Stimulated activated CD4-positive, alpha-beta T cell treated with anti-CD3 and anti-CD28 coated beads, Interleukin-15, amount 100 ng/mL, for 24 hours (primary cell): ENCODE results near the gene PIM3.
"Not testable (repeated sequence)": the region's sequence is repeated elsewhere in the genome, so short reads cannot be mapped to it uniquely, and the experiment has no call there.

ENCODE experiments used
- DNase-seq: peaks from one replicate; pipeline ENCODE4 v3.0.0-alpha.2; 2020

Gene PIM3

GRCh38 chr22:49968831-49969661 lies 8.5 kb downstream of the PIM3 start:
- DNase-seq = no peak

GRCh38 chr22:49969751-49970527 lies 9.4 kb downstream of the PIM3 start:
- DNase-seq = no peak

GRCh38 chr22:49970528-49971231 lies 10.1 kb downstream of the PIM3 start:
- peak; percentile 99 for DNase-seq

GRCh38 chr22:49971232-49972162 lies 10.9 kb downstream of the PIM3 start:
- peak; percentile 91 for DNase-seq

- peak; percentile 48 for DNase-seq
These were observed 11.8 kb downstream of the PIM3 start for GRCh38 chr22:49972163-49973017.

- DNase-seq = peak; percentile 8
These were observed 12.7 kb downstream of the PIM3 start for GRCh38 chr22:49973018-49973961.

GRCh38 chr22:49975543-49976389 lies 15.2 kb downstream of the PIM3 start:
- DNase-seq = peak; percentile 81

GRCh38 chr22:49976439-49977175 lies 16.0 kb downstream of the PIM3 start:
- peak; percentile 81 for DNase-seq

GRCh38 chr22:49977578-49977977 lies 17.0 kb downstream of the PIM3 start:
- no peak for DNase-seq

GRCh38 chr22:49979587-49980264 lies 19.2 kb downstream of the PIM3 start:
- DNase-seq = peak; percentile 70

GRCh38 chr22:49981799-49982198 lies 21.2 kb downstream of the PIM3 start:
- DNase-seq = not testable (repeated sequence)

GRCh38 chr22:49983148-49984042 lies 22.8 kb downstream of the PIM3 start:
- DNase-seq = peak; percentile 47

- no peak for DNase-seq
These were observed 25.8 kb downstream of the PIM3 start for GRCh38 chr22:49986325-49986724.

- not testable (repeated sequence) for DNase-seq
These were observed 29.3 kb downstream of the PIM3 start for GRCh38 chr22:49989826-49990225.

GRCh38 chr22:49991167-49991566 lies 30.6 kb downstream of the PIM3 start:
- DNase-seq = no peak

- DNase-seq = no peak
These were observed 31.4 kb downstream of the PIM3 start for GRCh38 chr22:49991907-49992533.
